Measurements from ENCODE around the gene CFAP206. TPM values are rescaled to one million over a fixed set of nuclear protein-coding genes. Genes with fewer than 3 reads are reported as not detected.

CFAP206 gene
- not detected in 2 replicates for total RNA-seq
- total RNA-seq (2013) = not detected
- not detected in 2 replicates for polyA plus RNA-seq
- polyA minus RNA-seq = 0.43 TPM in 1 of 2 replicates, not detected in the other

- Histone ChIP-seq H3K79me2 (ENCODE audit: control insufficient read depth, insufficient read depth, low read length) (no peaks in the 10 kb centered on the region), H4K20me1 (ENCODE audit: control insufficient read depth, insufficient read depth, low read length, poor library complexity, severe bottlenecking) (no peaks in the 10 kb centered on the region), H3K9ac (ENCODE audit: low read length) (peak within 1 kb of the TSS; percentile 93), H3K36me3 (replicated peaks in 1 of 2; ENCODE audit: control extremely low read depth in 1 of 2, control insufficient read depth in 1 of 2, extremely low read depth in 1 of 2, insufficient read depth in 2 of 2, low read length in 1 of 2) (no peaks in the 10 kb centered on the region), H3K27ac (ENCODE audit: low read length in 2 of 2) (peak within 1 kb of the TSS; percentile 57 to 81), H2AFZ (ENCODE audit: insufficient read depth, low read depth, low read length, poor library complexity, severe bottlenecking) (peak within 1 kb of the TSS; percentile 98), H3K27me3 (replicated peaks in 1 of 4; ENCODE audit: control extremely low read depth in 1 of 4, control insufficient read depth in 3 of 4, insufficient read depth in 4 of 4, low read length in 3 of 4) (peaks cover 0 to 7% (median 0%) of the 10 kb centered on the region in 4 experiments), H3K4me1 (ENCODE audit: control insufficient read depth in 2 of 2, insufficient read depth in 2 of 2, low read length in 2 of 2) (peaks cover 4 to 10% of the 10 kb centered on the region in 2 donors), H3K4me2 (replicated peaks; ENCODE audit: low read depth, low read length, poor library complexity, severe bottlenecking) (peak within 1 kb of the TSS; percentile 84), H3K9me3 (ENCODE audit: control extremely low read depth in 1 of 3, control insufficient read depth in 2 of 3, insufficient read depth in 1 of 3, low read length in 2 of 3) (no peaks in the 10 kb centered on the region), H3K4me3 (ENCODE audit: control extremely low read depth in 1 of 5, extremely low read depth in 1 of 5, insufficient read depth in 1 of 5, low read depth in 2 of 5, low read length in 4 of 5) (peak within 1 kb of the TSS; percentile 83 to 98 (median 94))
- ChIA-PET CTCF (interaction anchor here (0.8 to 1.6 kb wide), 5 partner anchors 15 to 1462 kb away, joined by 3 to 6 read pairs (median 5); no protein-coding TSS in a partner anchor), POLR2A (interaction anchor here (0.7 to 1.0 kb wide), 4 partner anchors 86 to 349 kb away, joined by 3 to 4 read pairs (median 3); no protein-coding TSS in a partner anchor)
- H3K27ac Mint-ChIP-seq = peak within 1 kb of the TSS; percentile 86
- H3K9me3 Mint-ChIP-seq (ENCODE audit: insufficient read depth) = no peaks in the 10 kb centered on the region
- TF ChIP-seq, protein P1, sequence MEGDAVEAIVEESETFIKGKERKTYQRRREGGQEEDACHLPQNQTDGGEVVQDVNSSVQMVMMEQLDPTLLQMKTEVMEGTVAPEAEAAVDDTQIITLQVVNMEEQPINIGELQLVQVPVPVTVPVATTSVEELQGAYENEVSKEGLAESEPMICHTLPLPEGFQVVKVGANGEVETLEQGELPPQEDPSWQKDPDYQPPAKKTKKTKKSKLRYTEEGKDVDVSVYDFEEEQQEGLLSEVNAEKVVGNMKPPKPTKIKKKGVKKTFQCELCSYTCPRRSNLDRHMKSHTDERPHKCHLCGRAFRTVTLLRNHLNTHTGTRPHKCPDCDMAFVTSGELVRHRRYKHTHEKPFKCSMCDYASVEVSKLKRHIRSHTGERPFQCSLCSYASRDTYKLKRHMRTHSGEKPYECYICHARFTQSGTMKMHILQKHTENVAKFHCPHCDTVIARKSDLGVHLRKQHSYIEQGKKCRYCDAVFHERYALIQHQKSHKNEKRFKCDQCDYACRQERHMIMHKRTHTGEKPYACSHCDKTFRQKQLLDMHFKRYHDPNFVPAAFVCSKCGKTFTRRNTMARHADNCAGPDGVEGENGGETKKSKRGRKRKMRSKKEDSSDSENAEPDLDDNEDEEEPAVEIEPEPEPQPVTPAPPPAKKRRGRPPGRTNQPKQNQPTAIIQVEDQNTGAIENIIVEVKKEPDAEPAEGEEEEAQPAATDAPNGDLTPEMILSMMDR (IDR thresholded peaks at IDR 0.05) = no peak
- no peak for TF ChIP-seq EZH2 (IDR thresholded peaks at IDR 0.05; ENCODE audit: borderline replicate concordance, insufficient read depth, low read depth, low read length, poor library complexity, severe bottlenecking)
- intact Hi-C loops (cut with micrococcal nuclease) = loop anchor here (1.0 to 5.0 kb wide), 7 partner anchors 15 to 294 kb away; partner anchors contain the start of genes AKIRIN2, RARS2, SLC35A1 and SMIM8
- under 1% methylated on average over 65 of the region's 82 CpGs for WGBS (ENCODE audit: insufficient coverage)
- ATAC-seq (ENCODE audit: low read depth) = peak; percentile 75
- peak within 1 kb of the TSS; percentile 91 for H3K4me3 Mint-ChIP-seq
- H3K4me1 Mint-ChIP-seq = peaks cover 9% of the 10 kb centered on the region
- H3K27me3 Mint-ChIP-seq = peaks cover 8% of the 10 kb centered on the region
- peak; percentile 91 for DNase-seq
These were observed at the start of gene CFAP206 for GRCh38 chr6:87407901-87408720. CFAP206 (plus strand) TSS chr6:87407972; CDS start chr6:87409840, 1,868 bp downstream.
